ENCODE measurements around the gene MCCD1.
"Not testable (repeated sequence)": the region's sequence is repeated elsewhere in the genome, so short reads cannot be mapped to it uniquely, and the experiment has no call there.

The MCCD1 gene

DNA sequence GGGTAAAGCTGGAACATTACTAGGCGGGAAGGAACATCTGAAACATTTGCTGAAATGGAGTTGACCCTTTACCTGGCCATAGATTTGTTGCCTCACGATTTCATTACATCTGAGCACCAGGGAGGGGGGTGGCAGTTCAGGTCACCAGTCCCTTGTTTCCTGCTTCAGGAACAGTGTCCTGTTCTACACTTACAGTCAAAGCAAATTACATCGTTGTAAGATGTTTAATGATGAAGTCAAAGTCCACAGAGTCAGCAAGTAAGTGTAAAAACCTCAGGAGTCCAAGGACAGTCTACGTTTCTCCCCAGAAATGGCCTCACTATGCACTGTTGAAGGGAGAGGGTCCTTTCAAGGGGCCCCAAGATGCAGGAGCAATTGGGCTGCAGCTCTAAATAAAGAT lies 39.7 kb upstream of the MCCD1 start:
- DNase-seq (ENCODE audit: low read depth), result no peak
- H3K4me3 ChIP-seq (ENCODE audit: low read depth, low read length), result no peak overlapping the region
- TF ChIP-seq, protein P1, sequence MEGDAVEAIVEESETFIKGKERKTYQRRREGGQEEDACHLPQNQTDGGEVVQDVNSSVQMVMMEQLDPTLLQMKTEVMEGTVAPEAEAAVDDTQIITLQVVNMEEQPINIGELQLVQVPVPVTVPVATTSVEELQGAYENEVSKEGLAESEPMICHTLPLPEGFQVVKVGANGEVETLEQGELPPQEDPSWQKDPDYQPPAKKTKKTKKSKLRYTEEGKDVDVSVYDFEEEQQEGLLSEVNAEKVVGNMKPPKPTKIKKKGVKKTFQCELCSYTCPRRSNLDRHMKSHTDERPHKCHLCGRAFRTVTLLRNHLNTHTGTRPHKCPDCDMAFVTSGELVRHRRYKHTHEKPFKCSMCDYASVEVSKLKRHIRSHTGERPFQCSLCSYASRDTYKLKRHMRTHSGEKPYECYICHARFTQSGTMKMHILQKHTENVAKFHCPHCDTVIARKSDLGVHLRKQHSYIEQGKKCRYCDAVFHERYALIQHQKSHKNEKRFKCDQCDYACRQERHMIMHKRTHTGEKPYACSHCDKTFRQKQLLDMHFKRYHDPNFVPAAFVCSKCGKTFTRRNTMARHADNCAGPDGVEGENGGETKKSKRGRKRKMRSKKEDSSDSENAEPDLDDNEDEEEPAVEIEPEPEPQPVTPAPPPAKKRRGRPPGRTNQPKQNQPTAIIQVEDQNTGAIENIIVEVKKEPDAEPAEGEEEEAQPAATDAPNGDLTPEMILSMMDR (IDR thresholded peaks at IDR 0.05; ENCODE audit: control insufficient read depth, extremely low read depth, insufficient read depth), result no peak

DNA sequence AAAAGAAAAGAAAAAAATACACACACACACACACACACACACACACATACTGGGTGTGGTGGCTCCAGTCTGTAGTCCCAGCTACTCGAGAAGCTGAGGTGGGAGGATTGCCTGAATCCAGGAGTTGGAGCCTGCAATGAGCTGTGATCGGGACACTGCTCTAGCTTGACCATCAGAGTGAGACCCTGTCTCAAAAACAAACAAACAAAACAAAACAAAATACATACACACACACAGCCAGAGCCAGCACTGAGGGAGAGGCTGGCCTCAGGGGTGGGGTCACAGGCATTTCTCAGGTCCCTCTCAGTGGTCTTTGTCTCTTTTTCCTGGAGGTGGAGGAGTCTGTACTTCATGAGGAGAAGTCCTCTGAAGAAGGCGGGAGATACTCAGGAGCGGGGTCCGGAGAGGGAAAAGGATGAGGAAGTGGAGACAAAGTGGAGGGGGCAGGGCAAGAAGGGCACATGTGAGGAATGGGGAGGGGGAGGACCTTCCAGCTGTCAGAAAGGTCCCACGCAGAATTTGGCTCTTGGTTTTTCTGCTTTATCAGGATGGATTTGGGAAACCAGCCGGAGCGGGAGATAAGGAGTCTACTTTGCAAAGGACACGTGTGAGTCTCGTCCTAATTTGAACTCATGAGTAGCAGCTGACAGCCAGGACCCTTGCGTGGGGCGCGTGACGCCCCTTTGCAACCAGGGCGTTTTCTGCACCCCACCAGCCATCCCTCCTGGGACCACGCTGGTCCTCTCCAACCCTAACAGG lies 38.5 kb upstream of the MCCD1 start:
- TF ChIP-seq, protein P1 (IDR thresholded peaks at IDR 0.05; ENCODE audit: control insufficient read depth, extremely low read depth, insufficient read depth), result no peak
- H3K4me3 ChIP-seq (ENCODE audit: low read depth, low read length), result no peak overlapping the region
- DNase-seq (ENCODE audit: low read depth), result no peak

DNA sequence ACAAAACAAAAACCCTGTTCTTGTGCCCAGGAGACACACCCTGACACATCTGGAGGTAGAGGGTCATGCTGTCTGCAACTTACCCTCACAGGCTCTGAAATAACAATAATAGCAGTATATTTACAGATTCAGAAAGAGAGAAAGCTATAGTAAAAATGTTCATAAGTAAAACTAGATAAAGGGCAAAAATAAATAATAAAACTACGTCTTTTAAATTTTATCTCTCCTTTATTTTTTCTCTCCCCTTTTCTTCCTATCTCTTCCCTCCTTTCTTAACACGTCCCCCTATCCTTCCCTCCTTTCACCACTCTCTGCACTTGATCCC lies 35.2 kb upstream of the MCCD1 start:
- DNase-seq (ENCODE audit: low read depth); H3K4me3 ChIP-seq (ENCODE audit: low read depth, low read length): not testable (repeated sequence)

DNA sequence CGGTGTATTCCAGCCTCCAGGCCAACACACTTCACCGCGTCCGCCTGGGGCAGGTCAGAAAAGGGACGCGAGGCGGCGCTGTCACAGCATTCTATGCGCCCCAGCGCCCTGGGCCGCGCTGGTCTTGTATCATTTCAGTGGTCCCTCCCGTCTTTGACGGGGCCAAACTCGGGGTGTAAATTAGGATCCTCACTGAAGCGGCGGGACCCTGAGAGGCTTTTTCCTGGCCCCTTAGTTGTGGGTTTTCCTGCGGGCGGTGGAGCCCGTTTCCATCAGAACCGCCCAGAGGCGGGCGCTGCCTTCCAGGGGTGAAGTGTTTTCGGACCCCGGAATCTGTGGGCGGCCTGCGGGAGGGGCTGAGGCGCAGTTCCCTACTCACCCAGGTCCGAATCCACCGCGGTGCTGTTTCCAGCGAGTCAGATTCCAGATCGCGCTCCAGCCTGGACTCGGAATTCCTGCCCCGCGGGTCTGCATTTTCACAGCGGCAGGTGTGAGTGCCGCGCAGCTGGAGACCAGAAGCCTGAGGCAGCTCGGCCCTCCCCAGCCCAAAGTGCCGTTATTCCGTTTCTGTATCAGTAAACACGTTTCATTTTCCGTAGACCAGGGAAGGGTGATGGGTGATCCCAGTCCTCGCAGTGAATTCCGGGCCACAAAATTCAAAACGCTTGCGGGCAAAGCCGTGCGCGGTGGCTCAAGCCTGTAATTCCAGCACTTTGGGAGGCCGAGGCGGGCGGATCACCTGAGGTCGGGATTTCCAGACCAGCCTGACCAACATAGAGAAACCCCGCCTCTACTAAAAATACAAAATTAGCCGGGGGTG lies 34.7 kb upstream of the MCCD1 start:
- TF ChIP-seq, protein P1 (IDR thresholded peaks at IDR 0.05; ENCODE audit: control insufficient read depth, extremely low read depth, insufficient read depth), result peak; percentile 77
- peak overlapping the region; percentile 49 for H3K4me3 ChIP-seq (ENCODE audit: low read depth, low read length)
- DNase-seq (ENCODE audit: low read depth), result no peak

DNA sequence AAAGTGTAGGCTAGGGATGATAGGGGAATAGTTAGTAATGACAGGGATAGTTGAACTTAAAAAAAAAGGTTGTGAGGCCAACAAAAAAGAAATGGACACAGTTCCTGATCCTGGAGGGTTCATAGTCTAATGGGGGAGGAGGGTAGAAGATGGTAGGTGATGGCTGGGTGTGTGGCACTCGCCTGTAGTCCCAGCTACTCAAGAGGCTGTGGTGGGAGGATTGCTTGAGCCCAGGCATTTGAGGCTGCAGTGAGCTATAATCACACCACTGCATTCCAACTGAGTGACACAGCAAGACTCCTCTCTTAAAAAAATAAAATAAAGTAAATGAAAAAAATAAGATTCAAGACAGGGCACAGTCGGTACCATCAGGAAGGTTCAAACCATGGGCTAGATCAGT lies 33.2 kb upstream of the MCCD1 start:
- no peak overlapping the region for H3K4me3 ChIP-seq (ENCODE audit: low read depth, low read length)
- TF ChIP-seq, protein P1 (IDR thresholded peaks at IDR 0.05; ENCODE audit: control insufficient read depth, extremely low read depth, insufficient read depth), result no peak
- no peak for DNase-seq (ENCODE audit: low read depth)

DNA sequence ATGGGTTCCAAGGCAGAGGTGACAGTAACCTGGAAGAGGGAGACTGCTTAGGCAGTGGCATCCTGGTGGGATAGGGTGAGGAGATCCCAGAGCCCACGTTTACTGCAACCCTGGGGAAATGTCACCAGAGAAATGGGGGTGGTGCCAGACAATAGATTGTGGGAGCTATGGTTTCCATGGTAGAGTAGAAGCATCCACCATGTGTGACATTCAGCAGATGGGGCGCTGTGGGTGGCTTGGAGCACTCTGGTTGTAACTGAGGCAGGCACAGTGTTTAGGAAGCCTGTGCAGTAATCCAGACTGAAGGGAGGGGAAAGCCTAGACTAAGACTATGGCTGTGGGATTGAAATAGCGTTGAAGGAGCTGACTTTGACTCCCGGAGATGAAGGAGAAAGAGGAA lies 31.9 kb upstream of the MCCD1 start:
- H3K4me3 ChIP-seq (ENCODE audit: low read depth, low read length); DNase-seq (ENCODE audit: low read depth): not testable (repeated sequence)

DNA sequence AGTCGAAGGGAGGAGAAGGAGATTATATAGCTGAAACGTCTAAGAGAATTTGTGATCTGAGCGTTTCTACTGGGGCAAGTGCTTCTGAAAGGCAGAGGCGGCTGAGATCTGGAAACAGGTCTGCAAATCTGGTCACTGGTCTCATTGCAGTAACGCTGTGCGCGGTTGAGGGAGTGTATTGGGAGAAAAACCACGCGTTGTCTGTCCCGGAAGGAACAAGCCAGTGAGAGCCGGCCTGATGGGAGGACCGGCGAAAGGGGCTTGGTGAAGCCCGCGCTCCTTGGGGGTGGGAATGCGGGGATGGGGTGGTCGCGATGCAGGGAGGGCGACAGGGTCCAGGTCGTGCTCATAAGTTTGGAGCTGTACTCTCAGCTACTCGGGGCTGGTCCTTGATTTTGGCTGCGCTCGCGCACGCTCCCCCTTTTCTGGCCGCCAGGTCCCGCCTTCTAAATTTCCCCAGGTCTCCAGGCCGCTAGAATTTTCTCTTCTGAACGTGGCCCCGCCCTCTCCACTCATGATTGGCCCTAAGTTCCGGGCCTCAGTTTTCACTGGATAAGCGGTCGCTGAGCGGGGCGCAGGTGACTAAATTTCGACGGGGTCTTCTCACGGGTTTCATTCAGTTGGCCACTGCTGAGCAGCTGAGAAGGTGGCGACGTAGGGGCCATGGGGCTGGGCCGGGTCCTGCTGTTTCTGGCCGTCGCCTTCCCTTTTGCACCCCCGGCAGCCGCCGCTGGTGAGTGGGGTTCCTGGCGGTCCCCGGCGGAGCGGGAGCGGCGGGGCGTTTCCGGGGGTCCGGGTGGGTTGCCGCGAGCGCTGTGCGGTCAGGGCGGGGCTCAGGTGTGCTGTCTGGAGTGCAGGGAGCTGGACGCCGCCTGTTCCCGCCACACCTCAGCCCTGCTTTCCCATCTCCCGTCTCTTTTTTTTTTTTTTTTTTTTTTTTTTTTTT lies 31.0 kb upstream of the MCCD1 start, which contains the start of gene MICB:
TSS of gene MICB (plus strand) at position 615 of the 946 bp plus-strand sequence. CDS start at position 664, 49 bp downstream.
- TF ChIP-seq, protein P1 (IDR thresholded peaks at IDR 0.05; ENCODE audit: control insufficient read depth, extremely low read depth, insufficient read depth), result no peak
- DNase-seq (ENCODE audit: low read depth), result no peak
- H3K4me3 ChIP-seq (ENCODE audit: low read depth, low read length), result no peak within 1 kb of the TSS
